ENCODE data around the gene AFF1. TPM values are rescaled to one million over a fixed set of nuclear protein-coding genes. Genes with fewer than 3 reads are reported as not detected.

The AFF1 gene
- total and polyA plus RNA-seq, 2 of the 4 experiments (the other 2 are of a cell fraction), result 7.0 to 9.6 TPM

- CTCF ChIA-PET, result interaction anchor here (0.6 kb wide), 1 partner anchor 1379 kb away, joined by 4 read pairs; no protein-coding TSS in a partner anchor
- no peak overlapping the region for H2AK5ac ChIP-seq (ENCODE audit: low read depth, low read length)
- WGBS, 2 experiments (ENCODE audit: extremely low coverage in 2 of 2, insufficient read length in 1 of 2), result no CpG with 5 or more reads among the region's 2 CpGs
- H3K9me1 ChIP-seq (ENCODE audit: insufficient read depth, low read length), result peaks cover 9% of the 10 kb centered on the region; the same call in 1 of the 2 replicates
- H2BK20ac ChIP-seq (ENCODE audit: low read depth, low read length), result no peak overlapping the region
- no peaks in the 10 kb centered on the region for H3K36me3 ChIP-seq (ENCODE audit: control insufficient read depth, insufficient read depth, low read length)
- H2AFZ ChIP-seq (replicated peaks; ENCODE audit: low read length, poor library complexity), result no peak overlapping the region
- H3K14ac ChIP-seq (replicated peaks; ENCODE audit: low read depth, low read length), result no peak overlapping the region
- H3K4me1 ChIP-seq (ENCODE audit: control insufficient read depth, insufficient read depth, low read length), result peaks cover 3% of the 10 kb centered on the region; the same call in 1 of the 2 replicates
- H3K27ac ChIP-seq (ENCODE audit: insufficient read depth, low read length), result no peak overlapping the region
- TF ChIP-seq CEBPB (IDR thresholded peaks at IDR 0.05; ENCODE audit: low read depth, low read length), result no peak
- TF ChIP-seq SMC3 (IDR thresholded peaks at IDR 0.05; ENCODE audit: low read depth, low read length), result no peak
- TF ChIP-seq, protein P1, sequence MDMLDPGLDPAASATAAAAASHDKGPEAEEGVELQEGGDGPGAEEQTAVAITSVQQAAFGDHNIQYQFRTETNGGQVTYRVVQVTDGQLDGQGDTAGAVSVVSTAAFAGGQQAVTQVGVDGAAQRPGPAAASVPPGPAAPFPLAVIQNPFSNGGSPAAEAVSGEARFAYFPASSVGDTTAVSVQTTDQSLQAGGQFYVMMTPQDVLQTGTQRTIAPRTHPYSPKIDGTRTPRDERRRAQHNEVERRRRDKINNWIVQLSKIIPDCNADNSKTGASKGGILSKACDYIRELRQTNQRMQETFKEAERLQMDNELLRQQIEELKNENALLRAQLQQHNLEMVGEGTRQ (IDR thresholded peaks at IDR 0.05; ENCODE audit: low read depth, low read length), result no peak
- no peak for TF ChIP-seq RCOR1 (IDR thresholded peaks at IDR 0.05; ENCODE audit: insufficient replicate concordance, low read length)
- no peak for TF ChIP-seq MXI1 (IDR thresholded peaks at IDR 0.05; ENCODE audit: borderline replicate concordance, low read depth, low read length)
- TF ChIP-seq RAD21 (IDR thresholded peaks at IDR 0.05; ENCODE audit: low read length), result no peak
- no peak for TF ChIP-seq MAFK (IDR thresholded peaks at IDR 0.05; ENCODE audit: low read depth, low read length)
- H3K56ac ChIP-seq (ENCODE audit: extremely low read depth, insufficient read depth, low read length), result no peak overlapping the region
- H4K5ac ChIP-seq (ENCODE audit: low read depth, low read length), result no peak overlapping the region
- POLR2A ChIA-PET (ENCODE audit: unreplicated experiment), result no interaction called here
- no peak overlapping the region for H4K8ac ChIP-seq (ENCODE audit: low read depth in 2 of 2, low read length in 2 of 2)
- H3K27me3 ChIP-seq (ENCODE audit: control insufficient read depth, insufficient read depth, low read length), result no peaks in the 10 kb centered on the region
- no peaks in the 10 kb centered on the region for H4K20me1 ChIP-seq (ENCODE audit: insufficient read depth, low read length)
- H3K79me1 ChIP-seq (ENCODE audit: low read depth in 1 of 2, low read length in 2 of 2), result peaks cover 3 to 13% of the 10 kb centered on the region in 2 experiments; a peak in 3 of 4 replicates
- in situ Hi-C loops (cut with MboI; ENCODE audit: low sequenced_read_pairs) (no loop called here), dilution Hi-C loops (cut with HindIII; ENCODE audit: low sequenced_read_pairs, unreplicated experiment) (no loop called here), intact Hi-C loops (cut with micrococcal nuclease) (no loop called here)
- ATAC-seq (ENCODE audit: low read depth) (0 out of 2 replicates have a peak, but pooled peaks have one; percentile 40), DNase-seq (peak; percentile 65)
- H3K4me2 ChIP-seq (ENCODE audit: low read depth, low read length), result no peak overlapping the region
- H3K4ac ChIP-seq (ENCODE audit: low read depth, low read length), result no peak overlapping the region
- no peak overlapping the region for H2BK5ac ChIP-seq (ENCODE audit: low read depth, low read length, poor library complexity, severe bottlenecking)
- no peak overlapping the region for H3K9ac ChIP-seq (ENCODE audit: low read depth, low read length)
- no peak overlapping the region for H2BK120ac ChIP-seq (ENCODE audit: low read depth, low read length)
- H4K91ac ChIP-seq (ENCODE audit: insufficient read depth, low read depth, low read length), result no peak overlapping the region
- no peak overlapping the region for H3K18ac ChIP-seq (ENCODE audit: low read depth, low read length)
- H2BK15ac ChIP-seq (ENCODE audit: low read depth, low read length), result no peak overlapping the region
- no peak overlapping the region for H2AK9ac ChIP-seq (replicated peaks; ENCODE audit: low read depth, low read length, poor library complexity)
- H3K9me3 ChIP-seq (ENCODE audit: control insufficient read depth, insufficient read depth, low read length), result no peaks in the 10 kb centered on the region; the same call in 1 of the 2 replicates
- H3K4me3 ChIP-seq (ENCODE audit: insufficient read depth, low read depth, low read length), result no peak overlapping the region
- no peak overlapping the region for H3K23ac ChIP-seq (ENCODE audit: low read depth, low read length)
- no TSS peak for BruUV-seq (replicated peaks)
These were observed 253.2 kb downstream of the AFF1 start for GRCh38 chr4:87188048-87188447.

Measured in IMR-90 (cell line).